GM23338 (cell line): Measurements from ENCODE around the gene TBC1D10B. TPM values are rescaled to one million over a fixed set of nuclear protein-coding genes. Genes with fewer than 3 reads are reported as not detected.

Experiments
- ATAC-seq: fragments of 200-7000 bp; cut with Tn5 transposase; 3 replicates; pipeline ENCODE4 v1.9.1; 2020
- DNase-seq: peaks from one replicate; pipeline ENCODE4 v3.0.0-alpha.2; 2015; ENCODE audit warnings: low spot score
- H2AFZ ChIP-seq: fragments of 200-600 bp; sonication (generic); 2 replicates; pipeline ENCODE4 v1.8.0; 2016; ENCODE audit warnings: antibody characterized with exemption, mild to moderate bottlenecking, moderate library complexity
- H3F3A ChIP-seq: fragments of 200-600 bp; sonication (generic); replicated peaks from 2 replicates; pipeline ENCODE4 v1.8.0; 2017; ENCODE audit warnings: antibody characterized with exemption, mixed run types, low read depth
- H3K27ac ChIP-seq: fragments of 200-600 bp; sonication (generic); 2 replicates; pipeline ENCODE4 v1.6.1; 2016; ENCODE audit warnings: low read depth
- H3K27me3 ChIP-seq: fragments of 200-600 bp; sonication (generic); 2 replicates; pipeline ENCODE4 v1.8.0; 2016; ENCODE audit warnings: mild to moderate bottlenecking, mixed run types, moderate library complexity; ENCODE audit not compliant: insufficient read depth
- H3K36me3 ChIP-seq: fragments of 200-600 bp; sonication (generic); 2 replicates; pipeline ENCODE4 v1.8.0; 2016; ENCODE audit warnings: mild to moderate bottlenecking; ENCODE audit not compliant: insufficient read depth
- H3K4me1 ChIP-seq: fragments of 200-600 bp; sonication (generic); 2 replicates; pipeline ENCODE4 v1.8.0; 2016; ENCODE audit warnings: mild to moderate bottlenecking, moderate library complexity; ENCODE audit not compliant: insufficient read depth
- H3K4me2 ChIP-seq: fragments of 200-600 bp; sonication (generic); 2 replicates; pipeline ENCODE4 v1.7.1; 2017; ENCODE audit warnings: mixed run types
- H3K4me3 ChIP-seq: fragments of 200-600 bp; sonication (generic); 2 replicates; pipeline ENCODE4 v1.6.1; 2016; ENCODE audit warnings: mixed run types
- H3K79me2 ChIP-seq: fragments of 200-600 bp; sonication (generic); replicated peaks from 2 replicates; pipeline ENCODE4 v1.8.0; 2017; ENCODE audit warnings: mild to moderate bottlenecking; ENCODE audit not compliant: insufficient read depth
- H3K9me2 ChIP-seq: fragments of 200-600 bp; sonication (generic); 2 replicates; pipeline ENCODE4 v1.8.0; 2017; ENCODE audit not compliant: insufficient read depth
- H4K20me1 ChIP-seq: fragments of 200-600 bp; sonication (generic); replicated peaks from 2 replicates; pipeline ENCODE4 v1.8.0; 2017; ENCODE audit warnings: mild to moderate bottlenecking; ENCODE audit not compliant: insufficient read depth
- H3K27ac Mint-ChIP-seq: 2 replicates; pipeline ENCODE4 v1.8.0; 2020; ENCODE audit warnings: inconsistent platforms, mild to moderate bottlenecking, moderate library complexity, mixed read lengths
- H3K27me3 Mint-ChIP-seq: 3 replicates; pipeline ENCODE4 v1.8.0; 2022; ENCODE audit warnings: low read depth, mild to moderate bottlenecking, moderate library complexity, mixed read lengths, inconsistent platforms; ENCODE audit not compliant: insufficient read depth, poor library complexity
- H3K36me3 Mint-ChIP-seq: 3 replicates; pipeline ENCODE4 v1.8.0; 2021; ENCODE audit warnings: low read depth, mild to moderate bottlenecking, inconsistent platforms, moderate library complexity, mixed read lengths
- H3K4me1 Mint-ChIP-seq: 3 replicates; pipeline ENCODE4 v1.8.0; 2020; ENCODE audit warnings: mild to moderate bottlenecking, inconsistent platforms, mixed read lengths
- H3K4me3 Mint-ChIP-seq: 3 replicates; pipeline ENCODE4 v1.8.0; 2021; ENCODE audit warnings: moderate library complexity, mild to moderate bottlenecking, inconsistent platforms, mixed read lengths
- H3K9me3 Mint-ChIP-seq: 3 replicates; pipeline ENCODE4 v1.8.0; 2020; ENCODE audit warnings: moderate library complexity, mild to moderate bottlenecking, inconsistent platforms, mixed read lengths
- CREB1 ChIP-seq: fragments of 250-450 bp; sonication (Bioruptor Pico); IDR thresholded peaks from 2 replicates; pipeline ENCODE4 v1.5.0; 2020; ENCODE audit warnings: low read depth, mild to moderate bottlenecking, moderate library complexity
- ETS1 ChIP-seq: IDR thresholded peaks from 2 replicates; pipeline ENCODE4 v1.6.1; 2016; ENCODE audit warnings: antibody characterized with exemption
- EZH2 ChIP-seq: fragments of 200-600 bp; sonication (generic); IDR thresholded peaks from one replicate; pipeline ENCODE4 v1.8.0; 2017; ENCODE audit warnings: antibody characterized with exemption, mild to moderate bottlenecking, low read depth; ENCODE audit not compliant: unreplicated experiment
- EZH2phosphoT487 ChIP-seq: fragments of 200-600 bp; sonication (generic); IDR thresholded peaks from one replicate; pipeline ENCODE4 v1.8.1; 2018; ENCODE audit warnings: antibody characterized with exemption; ENCODE audit not compliant: unreplicated experiment
- NANOG ChIP-seq: IDR thresholded peaks from 2 replicates; pipeline ENCODE4 v1.6.1; 2016; ENCODE audit warnings: antibody characterized with exemption, borderline replicate concordance
- POLR2AphosphoS5 ChIP-seq: IDR thresholded peaks from 2 replicates; pipeline ENCODE4 v1.6.1; 2016; ENCODE audit warnings: antibody characterized with exemption, low read depth
- STAT1 ChIP-seq: IDR thresholded peaks from one replicate; pipeline ENCODE4 v1.6.1; 2016; ENCODE audit warnings: antibody characterized with exemption; ENCODE audit not compliant: unreplicated experiment
- ZNF114 ChIP-seq: fragments of 250-450 bp; sonication (Bioruptor Pico); IDR thresholded peaks from 2 replicates; pipeline ENCODE4 v1.5.0; 2020; ENCODE audit warnings: mild to moderate bottlenecking, moderate library complexity
- ZNF331 ChIP-seq: fragments of 250-450 bp; sonication (Bioruptor Pico); IDR thresholded peaks from 2 replicates; pipeline ENCODE4 v1.5.0; 2020; ENCODE audit warnings: low read depth, mild to moderate bottlenecking, moderate library complexity
- ZNF462 ChIP-seq: fragments of 250-450 bp; sonication (Bioruptor Pico); IDR thresholded peaks from 2 replicates; pipeline ENCODE4 v1.5.0; 2020; ENCODE audit warnings: mild to moderate bottlenecking, moderate library complexity
- polyA plus RNA-seq: library from polyadenylated mRNA; unstranded; fragments of >200 nt; fragmentation: Nextera tagmentation; extraction: Ambion mirVana; gene quantifications from 2 replicates; pipeline ENCODE4 v1.2.1, GENCODE V29; 2016
- total RNA-seq: library from RNA; depleted of rRNA; stranded (reverse); fragments of >200 nt; shearing (Covaris generic); gene quantifications from 2 replicates; pipeline ENCODE4 v1.2.3, GENCODE V29; 2014

TBC1D10B gene
- total and polyA plus RNA-seq, 2 experiments from 2014 or later, result 13.3 to 30.8 TPM

GRCh38 chr16:30398661-30399434 lies 28.6 kb upstream of the TBC1D10B start:
- Histone ChIP-seq H3K79me2 (peaks cover 20% of the 10 kb centered on the region), H3K4me1 (peaks cover 30% of the 10 kb centered on the region), H3K4me2 (peak overlapping the region; percentile 87), H3F3A (peaks cover 56% of the 10 kb centered on the region), H3K36me3 (peaks cover 9% of the 10 kb centered on the region; the same call in 1 of the 2 replicates), H3K4me3 (peak overlapping the region; percentile 59), H4K20me1 (peaks cover 15% of the 10 kb centered on the region; the same call in 1 of the 2 replicates), H3K27me3 (no peaks in the 10 kb centered on the region), H3K27ac (peak overlapping the region; percentile 90), H2AFZ (no peak overlapping the region), H3K9me2 (no peaks in the 10 kb centered on the region)
- Mint-ChIP-seq H3K4me1 (peaks cover 37% of the 10 kb centered on the region), H3K27me3 (peaks cover 19% of the 10 kb centered on the region), H3K27ac (no peak overlapping the region), H3K9me3 (no peaks in the 10 kb centered on the region), H3K36me3 (peaks cover 35% of the 10 kb centered on the region), H3K4me3 (peak overlapping the region; percentile 40; the same call in 2 of the 3 replicates)
- ATAC-seq (no peak), DNase-seq (no peak)
- TF ChIP-seq EZH2phosphoT487 (no peak), EZH2 (no peak), ZNF331 (CRISPR knock-in tag) (no peak), STAT1 (no peak), CREB1 (CRISPR knock-in tag) (no peak), ETS1 (no peak), ZNF114 (CRISPR knock-in tag) (no peak), NANOG (no peak), POLR2AphosphoS5 (no peak)

GRCh38 chr16:30397776-30398660 lies 27.7 kb upstream of the TBC1D10B start:
- no peak overlapping the region for H2AFZ ChIP-seq
- H3K27ac Mint-ChIP-seq, result no peak overlapping the region
- no peak overlapping the region for H3K4me2 ChIP-seq
- H3K9me3 Mint-ChIP-seq, result no peaks in the 10 kb centered on the region
- H3K79me2 ChIP-seq, result peaks cover 20% of the 10 kb centered on the region
- H3K27me3 Mint-ChIP-seq, result peaks cover 19% of the 10 kb centered on the region
- H3K4me1 ChIP-seq, result peaks cover 33% of the 10 kb centered on the region
- H3K27ac ChIP-seq, result no peak overlapping the region
- H3K4me3 ChIP-seq, result no peak overlapping the region
- peaks cover 9% of the 10 kb centered on the region; the same call in 1 of the 2 replicates for H3K36me3 ChIP-seq
- H3F3A ChIP-seq, result peaks cover 56% of the 10 kb centered on the region
- H3K9me2 ChIP-seq, result no peaks in the 10 kb centered on the region
- no peaks in the 10 kb centered on the region for H3K27me3 ChIP-seq
- no peak for ATAC-seq
- no peak overlapping the region for H3K4me3 Mint-ChIP-seq
- peaks cover 15% of the 10 kb centered on the region; the same call in 1 of the 2 replicates for H4K20me1 ChIP-seq
- peaks cover 40% of the 10 kb centered on the region for H3K4me1 Mint-ChIP-seq
- no peak for DNase-seq
- H3K36me3 Mint-ChIP-seq, result peaks cover 35% of the 10 kb centered on the region
- TF ChIP-seq ZNF462, result no peak
- TF ChIP-seq STAT1, result no peak
